ENCODE measurements around the gene TRPM8.

TRPM8 gene

GRCh38 chr2:234002281-234002680 is 85.1 kb downstream of the TRPM8 start:
- Histone ChIP-seq H3F3A (ENCODE audit: insufficient read depth, low read length) (no peaks in the 10 kb centered on the region), H3K27ac (ENCODE audit: low read depth, low read length, poor library complexity, severe bottlenecking) (no peak overlapping the region), H3K79me2 (ENCODE audit: insufficient read depth, low read length) (no peaks in the 10 kb centered on the region), H3K4me1 (ENCODE audit: insufficient read depth, low read length, severe bottlenecking) (no peaks in the 10 kb centered on the region), H3K27me3 (ENCODE audit: insufficient read depth, low read length) (no peaks in the 10 kb centered on the region), H3K4me2 (ENCODE audit: low read length) (no peak overlapping the region), H3K9me3 (ENCODE audit: low read length) (no peaks in the 10 kb centered on the region), H3K9me2 (ENCODE audit: low read depth, low read length) (no peaks in the 10 kb centered on the region), H4K20me1 (ENCODE audit: insufficient read depth, low read length) (no peaks in the 10 kb centered on the region), H3K4me3 (ENCODE audit: low read depth, low read length, poor library complexity, severe bottlenecking) (no peak overlapping the region), H2AFZ (ENCODE audit: low read length) (no peak overlapping the region), H3K36me3 (ENCODE audit: insufficient read depth, low read length) (no peaks in the 10 kb centered on the region), H3K9ac (ENCODE audit: low read length) (no peak overlapping the region)
- TF ChIP-seq CTCF (IDR thresholded peaks at IDR 0.05; ENCODE audit: low read length) (no peak), EZH2 (IDR thresholded peaks at IDR 0.05; ENCODE audit: borderline replicate concordance, low read length) (no peak)

- no peak overlapping the region for H3K27ac ChIP-seq (ENCODE audit: low read depth, low read length, poor library complexity, severe bottlenecking)
- H3F3A ChIP-seq (ENCODE audit: insufficient read depth, low read length), result no peaks in the 10 kb centered on the region
- H3K9ac ChIP-seq (ENCODE audit: low read length), result no peak overlapping the region
- H3K4me1 ChIP-seq (ENCODE audit: insufficient read depth, low read length, severe bottlenecking), result no peaks in the 10 kb centered on the region
- H3K27me3 ChIP-seq (ENCODE audit: insufficient read depth, low read length), result no peaks in the 10 kb centered on the region
- no peaks in the 10 kb centered on the region for H3K9me2 ChIP-seq (ENCODE audit: low read depth, low read length)
- H4K20me1 ChIP-seq (ENCODE audit: insufficient read depth, low read length), result no peaks in the 10 kb centered on the region
- H3K4me3 ChIP-seq (ENCODE audit: low read depth, low read length, poor library complexity, severe bottlenecking), result no peak overlapping the region
- H3K36me3 ChIP-seq (ENCODE audit: insufficient read depth, low read length), result no peaks in the 10 kb centered on the region
- no peak overlapping the region for H3K4me2 ChIP-seq (ENCODE audit: low read length)
- no peaks in the 10 kb centered on the region for H3K9me3 ChIP-seq (ENCODE audit: low read length)
- no peak overlapping the region for H2AFZ ChIP-seq (ENCODE audit: low read length)
- TF ChIP-seq EZH2 (IDR thresholded peaks at IDR 0.05; ENCODE audit: borderline replicate concordance, low read length) (no peak), CTCF (IDR thresholded peaks at IDR 0.05; ENCODE audit: low read length) (no peak)
- no peaks in the 10 kb centered on the region for H3K79me2 ChIP-seq (ENCODE audit: insufficient read depth, low read length)
These were observed 86.9 kb downstream of the TRPM8 start for GRCh38 chr2:234003972-234004617.

- Histone ChIP-seq H3K27ac (ENCODE audit: low read depth, low read length, poor library complexity, severe bottlenecking) (no peak overlapping the region), H2AFZ (ENCODE audit: low read length) (no peak overlapping the region), H3K9me2 (ENCODE audit: low read depth, low read length) (no peaks in the 10 kb centered on the region), H3K9ac (ENCODE audit: low read length) (no peak overlapping the region), H3K4me2 (ENCODE audit: low read length) (no peak overlapping the region), H3K27me3 (ENCODE audit: insufficient read depth, low read length) (no peaks in the 10 kb centered on the region), H3K36me3 (ENCODE audit: insufficient read depth, low read length) (no peaks in the 10 kb centered on the region), H3K4me1 (ENCODE audit: insufficient read depth, low read length, severe bottlenecking) (no peaks in the 10 kb centered on the region), H3F3A (ENCODE audit: insufficient read depth, low read length) (no peaks in the 10 kb centered on the region), H4K20me1 (ENCODE audit: insufficient read depth, low read length) (no peaks in the 10 kb centered on the region), H3K9me3 (ENCODE audit: low read length) (no peaks in the 10 kb centered on the region), H3K79me2 (ENCODE audit: insufficient read depth, low read length) (no peaks in the 10 kb centered on the region), H3K4me3 (ENCODE audit: low read depth, low read length, poor library complexity, severe bottlenecking) (no peak overlapping the region)
- no peak for TF ChIP-seq CTCF (IDR thresholded peaks at IDR 0.05; ENCODE audit: low read length)
- no peak for TF ChIP-seq EZH2 (IDR thresholded peaks at IDR 0.05; ENCODE audit: borderline replicate concordance, low read length)
These were observed 88.0 kb downstream of the TRPM8 start for GRCh38 chr2:234005126-234005525.
